Measurements from ENCODE around the gene TBCEL.

TBCEL gene

DNA sequence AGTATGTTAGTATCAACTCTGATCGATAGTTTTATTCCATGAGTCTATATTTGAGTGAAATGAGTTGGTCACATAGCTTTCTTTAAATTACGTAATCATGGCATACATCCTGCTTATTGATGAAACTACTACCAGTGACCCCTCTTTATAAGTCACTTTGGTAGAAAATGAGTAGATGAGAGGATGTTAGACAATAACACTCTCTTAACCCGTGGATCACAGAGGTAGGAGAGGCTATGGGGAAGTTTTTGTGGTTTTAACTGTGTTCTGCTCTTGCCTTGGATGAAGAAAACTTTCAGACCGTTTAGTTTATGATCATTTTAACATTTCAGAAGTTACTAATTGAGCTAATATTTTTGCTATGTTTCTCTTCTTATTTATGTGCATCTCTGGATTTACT, 34.0 kb downstream of the TBCEL start:
- no peak for DNase-seq (ENCODE audit: low read depth, low spot score)
- no peak overlapping the region for H3K27ac ChIP-seq

DNA sequence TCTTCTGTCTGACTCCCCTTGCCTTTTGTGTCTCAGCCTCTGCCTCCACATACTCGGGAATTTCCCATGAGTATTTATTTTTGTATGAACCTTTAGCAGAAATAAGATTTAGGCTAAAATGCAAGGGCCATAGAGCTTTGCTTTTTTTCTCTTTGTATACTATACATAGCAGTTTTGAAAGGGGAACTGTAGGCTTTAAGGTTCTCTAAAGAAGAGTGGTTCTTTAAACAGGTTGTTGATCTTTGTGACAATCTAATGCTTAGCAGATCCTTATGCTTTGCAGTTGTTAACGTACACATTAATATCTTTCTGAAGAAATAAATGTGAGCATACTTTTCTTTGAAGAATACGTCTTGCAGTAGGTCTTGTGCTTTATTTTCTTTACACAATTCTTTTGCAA, 35.0 kb downstream of the TBCEL start:
- no peak for DNase-seq (ENCODE audit: low read depth, low spot score)
- H3K27ac ChIP-seq = no peak overlapping the region

DNA sequence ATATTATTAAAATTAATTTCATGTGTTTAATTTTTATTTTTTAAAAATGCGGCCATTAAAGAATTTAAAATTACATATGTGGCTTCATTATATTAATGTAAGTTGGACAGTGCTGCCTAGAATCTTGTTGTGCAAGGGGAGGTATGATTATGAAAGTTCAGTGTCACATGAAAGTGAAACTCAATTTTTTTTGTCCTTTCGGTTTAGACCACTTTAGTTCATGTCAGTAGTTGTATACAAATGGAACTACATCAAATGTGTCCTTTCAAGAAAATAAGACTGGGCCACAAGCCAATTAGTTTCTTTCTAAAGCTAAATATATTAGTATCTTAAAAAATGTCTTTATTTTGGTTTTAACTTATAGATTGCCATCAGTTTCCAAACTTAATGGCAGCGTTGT, 35.7 kb downstream of the TBCEL start:
- DNase-seq (ENCODE audit: low read depth, low spot score) = no peak
- no peak overlapping the region for H3K27ac ChIP-seq

DNA sequence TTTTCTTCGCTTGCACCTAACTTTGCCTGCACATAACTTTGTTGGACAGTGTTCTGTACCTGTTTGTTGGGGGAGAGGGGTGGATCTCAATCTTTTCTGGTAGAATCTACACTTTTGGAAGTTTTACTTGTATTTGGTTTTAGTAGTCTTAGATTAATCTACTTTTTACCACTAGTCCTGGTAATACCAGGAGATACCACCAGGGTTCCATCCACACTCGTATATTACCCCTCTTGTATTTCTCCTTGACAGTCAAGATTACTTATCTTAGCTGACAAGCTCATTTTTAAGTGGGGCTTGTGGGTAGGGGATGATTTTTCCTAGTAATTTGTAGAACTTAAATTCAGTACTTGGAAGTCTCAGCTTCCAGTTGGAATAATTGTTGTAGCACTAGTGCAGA, 39.8 kb downstream of the TBCEL start:
- H3K27ac ChIP-seq = no peak overlapping the region
- no peak for DNase-seq (ENCODE audit: low read depth, low spot score)

DNA sequence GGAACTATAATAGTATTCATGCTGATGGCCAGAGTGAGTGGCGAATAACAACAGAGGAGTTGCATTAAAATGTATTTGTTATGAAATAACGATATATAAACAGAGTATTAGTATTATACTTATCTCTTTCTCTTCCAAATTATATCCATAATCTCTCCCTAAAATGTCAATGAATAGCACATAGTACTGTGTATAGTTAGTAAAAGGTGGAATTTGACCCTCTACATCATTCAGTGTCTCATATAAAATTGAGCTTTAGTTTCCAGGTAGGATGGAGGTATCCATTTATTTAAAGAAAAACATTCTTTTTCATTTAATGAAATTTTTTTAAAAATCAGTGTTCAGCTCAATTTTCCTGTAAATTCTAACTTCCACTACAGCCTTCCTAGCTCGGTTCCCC, 42.7 kb downstream of the TBCEL start:
- DNase-seq (ENCODE audit: low read depth, low spot score) = no peak
- H3K27ac ChIP-seq = no peak overlapping the region

DNA sequence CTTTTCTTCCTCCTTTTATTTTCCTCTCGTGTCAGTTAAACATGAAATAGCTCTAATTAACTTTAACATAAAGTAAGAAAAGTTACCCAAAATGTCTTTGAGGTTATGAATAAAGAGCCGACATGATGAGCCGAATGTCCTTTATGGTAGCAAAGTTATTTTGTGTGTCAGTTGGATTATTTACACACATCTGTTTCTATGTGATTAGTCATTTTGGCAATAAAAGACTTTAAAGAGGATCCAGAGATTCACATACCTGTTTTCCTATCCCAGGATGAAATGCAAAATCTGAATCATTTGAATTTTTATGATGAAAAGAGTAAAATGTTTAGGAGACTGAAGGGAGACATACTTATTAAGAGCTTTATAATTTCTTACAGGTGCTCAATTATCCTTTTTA, 43.1 kb downstream of the TBCEL start:
- H3K27ac ChIP-seq = no peak overlapping the region
- no peak for DNase-seq (ENCODE audit: low read depth, low spot score)

DNA sequence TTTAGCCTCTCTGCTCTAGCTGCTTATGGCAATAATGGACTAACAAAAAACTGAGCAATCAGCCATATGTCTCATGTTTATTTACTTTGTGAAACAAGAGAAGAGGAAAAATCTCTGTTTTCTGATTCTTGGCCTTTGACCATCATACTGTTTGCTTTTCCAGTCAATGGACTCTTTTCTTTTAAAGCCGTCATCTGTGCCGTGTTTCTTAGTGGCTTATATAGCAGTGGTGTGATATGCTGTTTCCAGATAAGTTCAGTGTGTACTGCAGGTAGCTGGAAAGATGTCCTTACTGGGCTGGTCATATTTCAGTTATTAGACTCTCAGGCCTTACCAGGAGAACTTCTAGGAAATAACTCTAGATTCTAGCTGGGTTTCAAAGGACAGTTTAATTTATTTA, 43.6 kb downstream of the TBCEL start:
- H3K27ac ChIP-seq = no peak overlapping the region
- no peak for DNase-seq (ENCODE audit: low read depth, low spot score)

DNA sequence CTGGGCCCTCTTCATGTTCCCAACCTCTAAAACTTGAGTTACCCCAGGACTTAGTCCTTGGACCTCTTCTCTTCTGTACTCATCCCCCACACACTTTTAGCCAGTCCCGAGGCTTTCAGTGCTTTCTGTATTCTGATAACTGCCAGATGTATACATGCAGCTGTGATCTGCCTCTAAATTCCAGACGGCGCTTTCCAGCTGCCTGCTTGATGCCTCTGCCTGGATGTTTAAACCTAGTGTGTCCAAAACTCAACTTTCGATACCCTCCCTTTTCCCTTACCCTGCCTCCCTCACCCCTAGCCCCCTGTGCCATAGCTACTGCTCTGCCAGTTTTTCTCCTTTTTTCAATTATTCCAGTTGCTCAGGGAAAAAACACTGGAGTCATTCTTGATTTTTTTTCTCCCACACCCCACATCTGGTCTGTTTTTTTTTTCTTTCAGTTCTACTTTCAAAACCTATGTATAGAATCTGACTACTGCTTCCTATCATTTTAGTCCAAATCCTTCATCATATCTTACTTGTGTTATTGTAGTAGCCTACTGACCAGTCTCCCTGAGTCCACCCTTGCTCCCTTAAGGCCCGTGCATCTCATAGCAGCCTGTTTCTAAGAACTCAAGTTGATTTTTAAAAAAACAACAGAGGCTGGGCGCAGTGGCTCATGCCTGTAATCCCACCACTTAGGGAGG, 44.2 kb downstream of the TBCEL start:
- H3K27ac ChIP-seq = no peak overlapping the region

DNA sequence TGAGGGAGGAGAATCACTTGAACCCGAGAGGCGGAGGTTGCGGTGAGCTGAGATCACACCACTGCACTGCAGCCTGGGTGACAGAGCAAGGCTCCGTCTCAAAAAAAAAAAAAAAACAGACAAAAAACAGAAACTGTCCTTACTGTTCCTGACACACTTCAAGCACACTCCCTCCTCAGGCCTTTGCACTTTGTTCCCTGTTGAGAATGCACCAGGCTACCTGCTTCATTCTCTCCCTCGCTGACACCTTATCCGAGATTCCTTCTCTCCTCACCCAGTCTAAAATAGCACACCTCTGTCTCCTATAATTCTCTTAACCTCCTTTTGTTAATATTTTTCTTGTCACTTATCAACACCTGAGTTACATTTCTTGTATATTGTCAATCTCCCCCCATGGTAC, 44.9 kb downstream of the TBCEL start:
- DNase-seq (ENCODE audit: low read depth, low spot score) = no peak

More for the DNA sequence above, 44.2 kb downstream of the TBCEL start:
- DNase-seq (ENCODE audit: low read depth, low spot score) = no peak

DNA sequence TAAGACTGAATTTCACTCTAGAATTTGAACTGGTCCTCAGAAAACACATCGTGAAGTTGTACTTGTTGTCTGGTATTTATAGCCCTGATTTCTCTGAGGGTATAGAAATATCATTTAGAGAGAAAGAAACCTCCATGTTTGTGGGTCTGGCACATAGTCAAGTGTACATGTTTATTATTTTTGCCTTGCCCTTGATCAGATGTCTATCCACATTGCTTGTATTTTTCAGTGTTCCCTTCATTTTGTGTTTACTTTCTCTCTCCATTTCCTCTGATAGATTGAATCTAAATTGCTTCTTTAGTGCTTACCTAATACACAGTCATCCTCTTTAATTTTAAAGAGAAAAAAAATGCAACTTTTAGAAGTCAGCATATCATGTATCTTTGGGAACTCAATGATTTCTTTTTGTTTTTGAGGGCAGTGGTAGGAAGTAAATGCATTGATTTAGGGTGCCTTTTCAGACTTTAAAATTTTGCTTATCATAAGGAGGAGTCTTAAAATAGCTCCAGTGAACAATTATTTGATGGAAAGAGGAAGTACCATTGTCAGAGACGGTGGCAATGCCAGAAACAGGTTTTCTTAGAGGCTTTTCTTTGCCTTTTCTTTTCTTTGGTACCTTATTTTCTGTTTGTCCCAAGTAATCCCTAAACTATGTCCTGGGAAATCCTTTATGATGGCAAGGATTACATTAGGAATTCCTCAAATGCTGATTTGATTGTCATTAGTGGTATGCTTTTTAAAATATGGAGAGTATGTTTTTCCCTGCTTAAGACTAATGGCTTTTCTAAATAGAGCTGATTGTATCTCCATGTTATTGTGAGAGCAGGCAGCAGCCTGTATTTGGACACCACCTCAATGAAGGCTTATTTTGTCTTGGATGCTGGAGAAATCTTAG, 47.3 kb downstream of the TBCEL start:
- no peak overlapping the region for H3K27ac ChIP-seq
- DNase-seq (ENCODE audit: low read depth, low spot score) = no peak

More for the DNA sequence above, 44.9 kb downstream of the TBCEL start:
- no peak overlapping the region for H3K27ac ChIP-seq

DNA sequence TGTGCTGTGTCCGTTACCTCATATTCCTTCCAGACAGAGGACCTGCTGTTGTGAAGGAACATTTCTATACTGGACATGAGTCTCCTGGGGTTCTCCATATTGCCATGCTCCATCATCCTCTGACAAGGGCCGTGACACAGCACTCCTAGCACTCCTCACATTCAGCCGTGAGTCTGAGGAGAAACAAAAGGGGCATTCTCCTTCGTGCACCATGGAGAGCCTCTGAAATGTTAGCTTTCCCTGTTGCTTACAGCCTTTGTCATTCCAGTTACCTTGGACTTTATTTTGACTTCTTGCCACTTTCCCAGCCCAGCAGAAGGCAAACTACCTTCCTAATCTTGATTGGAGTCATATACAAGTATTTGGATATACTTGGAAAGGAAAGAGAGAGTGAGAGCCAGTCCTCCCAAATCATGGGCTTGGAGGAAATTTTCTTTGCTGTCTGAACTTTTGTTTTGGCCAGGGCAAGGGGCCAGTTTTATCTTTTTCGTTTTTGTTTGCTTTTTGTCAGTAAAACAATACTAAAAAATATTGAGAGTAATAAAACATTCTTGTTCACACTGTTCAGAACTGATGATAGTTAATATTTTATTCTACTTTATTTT, 48.0 kb downstream of the TBCEL start:
- H3K27ac ChIP-seq = no peak overlapping the region

DNA sequence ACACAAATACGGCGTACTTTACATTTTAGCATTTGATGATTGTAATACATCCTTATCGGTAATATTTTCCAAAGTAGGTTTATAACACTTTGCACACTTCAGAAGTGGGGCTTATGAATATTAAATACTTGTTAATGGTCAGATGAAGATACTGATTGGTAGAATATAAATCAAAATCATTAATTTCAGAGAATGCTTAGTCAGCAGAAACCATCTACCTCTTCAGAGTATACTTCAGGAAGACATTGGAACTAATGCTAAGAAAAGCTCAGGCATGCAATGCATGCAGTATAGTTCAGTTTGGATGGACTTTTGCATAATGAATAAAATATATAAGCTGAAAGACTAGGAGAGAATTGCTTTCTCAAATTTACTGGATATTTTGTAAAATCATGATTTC, 57.4 kb downstream of the TBCEL start:
- DNase-seq (ENCODE audit: low read depth, low spot score) = no peak

More for the DNA sequence above, 48.0 kb downstream of the TBCEL start:
- no peak for DNase-seq (ENCODE audit: low read depth, low spot score)

DNA sequence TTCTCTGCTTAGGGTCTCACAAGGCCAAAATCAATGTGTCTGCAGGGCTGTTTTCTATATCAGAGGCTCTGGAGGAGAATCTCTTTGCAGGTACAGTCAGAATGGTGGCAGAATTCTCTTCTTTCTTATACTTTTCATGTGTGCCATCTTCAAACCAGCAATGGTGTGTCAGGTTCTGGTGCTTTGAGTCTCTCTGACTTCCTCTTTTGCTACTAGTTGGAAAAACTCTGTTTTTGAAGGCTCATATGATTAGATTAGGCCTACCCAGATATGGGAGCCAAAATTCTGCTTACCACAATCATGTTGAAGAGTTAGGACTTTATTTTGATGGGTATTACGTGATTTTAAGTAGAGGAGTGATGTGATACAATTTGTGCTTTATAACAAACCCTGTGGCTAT, 58.3 kb downstream of the TBCEL start:
- H3K27ac ChIP-seq = no peak overlapping the region
- DNase-seq (ENCODE audit: low read depth, low spot score) = no peak

More for the DNA sequence above, 57.4 kb downstream of the TBCEL start:
- H3K27ac ChIP-seq = no peak overlapping the region

DNA sequence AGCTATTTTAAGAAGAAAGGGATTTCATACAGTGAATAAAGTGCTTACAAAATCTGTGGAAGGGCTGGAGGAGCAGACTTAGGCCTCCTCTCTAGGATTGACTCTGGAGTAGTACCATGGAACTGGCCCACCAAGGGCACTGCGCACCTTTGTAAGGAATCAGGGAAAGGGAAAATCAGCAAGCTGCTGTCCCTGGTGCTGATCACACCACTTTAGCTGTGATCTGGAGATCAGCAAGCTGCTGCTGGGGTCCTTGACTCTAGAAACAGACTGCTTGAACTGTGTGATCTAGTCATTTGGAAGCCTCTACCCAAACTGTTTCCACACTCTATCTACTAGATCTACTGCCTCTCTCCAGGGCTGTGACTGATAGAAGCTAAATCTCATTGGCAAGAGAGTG, 58.8 kb downstream of the TBCEL start:
- no peak for DNase-seq (ENCODE audit: low read depth, low spot score)
- no peak overlapping the region for H3K27ac ChIP-seq

DNA sequence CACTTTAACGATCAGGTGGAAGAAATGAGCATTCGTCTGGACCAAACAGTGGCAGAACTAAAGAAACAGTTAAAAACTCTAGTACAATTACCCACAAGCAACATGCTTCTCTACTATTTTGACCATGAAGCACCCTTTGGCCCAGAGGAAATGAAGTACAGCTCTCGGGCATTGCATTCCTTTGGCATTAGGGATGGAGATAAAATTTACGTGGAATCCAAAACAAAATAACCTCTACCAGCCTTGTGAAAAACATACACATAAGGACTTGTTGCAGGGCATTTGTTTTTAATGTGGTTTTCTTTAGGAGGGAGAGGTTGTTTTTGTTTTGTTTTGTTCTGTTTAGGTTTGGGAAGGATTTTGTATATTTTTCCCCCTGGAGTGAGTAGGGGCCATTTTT, 63.0 kb downstream of the TBCEL start:
- no peak overlapping the region for H3K27ac ChIP-seq
- DNase-seq (ENCODE audit: low read depth, low spot score) = no peak

DNA sequence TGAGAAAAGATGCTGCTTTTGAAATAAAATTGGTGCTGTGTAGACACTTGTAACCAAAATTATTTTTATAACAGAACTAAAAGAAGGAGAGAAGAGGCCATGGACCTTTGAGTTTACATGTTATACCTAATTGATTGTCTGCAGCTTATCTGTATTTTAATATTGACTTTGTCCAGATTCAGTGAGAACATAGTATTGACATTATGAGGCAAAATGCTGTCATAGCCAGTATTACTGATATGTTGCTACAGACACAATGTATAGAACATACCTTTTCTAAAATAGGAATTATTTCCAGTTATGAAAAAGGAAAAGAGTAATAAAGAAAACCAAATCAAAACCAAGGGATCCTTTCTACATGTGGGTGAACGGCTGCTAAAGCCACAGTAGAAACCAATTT, 65.7 kb downstream of the TBCEL start:
- no peak for DNase-seq (ENCODE audit: low read depth, low spot score)

DNA sequence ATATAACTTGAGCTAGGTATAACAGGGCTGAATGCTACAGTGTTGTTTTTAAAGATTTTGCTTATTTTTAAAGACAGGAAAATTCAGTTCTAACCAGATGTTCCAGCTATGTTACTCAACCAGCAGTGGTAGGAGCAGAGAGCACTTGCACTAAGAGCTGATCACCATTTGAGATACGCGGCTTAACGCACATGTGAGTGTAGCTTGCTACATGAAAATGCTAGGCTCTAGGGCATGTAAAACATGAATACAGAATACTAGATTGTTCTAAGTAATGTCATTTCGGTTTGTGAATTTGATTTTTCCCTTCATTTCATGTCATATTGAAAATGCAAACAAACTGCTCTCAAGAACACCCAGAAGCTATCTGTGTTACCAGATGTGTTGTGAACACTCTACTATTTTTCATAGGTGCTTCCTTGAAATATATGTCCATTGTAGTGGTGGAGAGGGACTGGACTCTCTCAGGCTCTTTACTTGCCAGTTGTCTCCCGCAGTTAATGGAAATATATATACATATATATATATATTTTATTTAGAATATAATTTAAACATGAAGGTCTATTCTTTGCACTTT, 66.3 kb downstream of the TBCEL start:
- DNase-seq (ENCODE audit: low read depth, low spot score) = no peak
- no peak overlapping the region for H3K27ac ChIP-seq

More for the DNA sequence above, 65.7 kb downstream of the TBCEL start:
- no peak overlapping the region for H3K27ac ChIP-seq

DNA sequence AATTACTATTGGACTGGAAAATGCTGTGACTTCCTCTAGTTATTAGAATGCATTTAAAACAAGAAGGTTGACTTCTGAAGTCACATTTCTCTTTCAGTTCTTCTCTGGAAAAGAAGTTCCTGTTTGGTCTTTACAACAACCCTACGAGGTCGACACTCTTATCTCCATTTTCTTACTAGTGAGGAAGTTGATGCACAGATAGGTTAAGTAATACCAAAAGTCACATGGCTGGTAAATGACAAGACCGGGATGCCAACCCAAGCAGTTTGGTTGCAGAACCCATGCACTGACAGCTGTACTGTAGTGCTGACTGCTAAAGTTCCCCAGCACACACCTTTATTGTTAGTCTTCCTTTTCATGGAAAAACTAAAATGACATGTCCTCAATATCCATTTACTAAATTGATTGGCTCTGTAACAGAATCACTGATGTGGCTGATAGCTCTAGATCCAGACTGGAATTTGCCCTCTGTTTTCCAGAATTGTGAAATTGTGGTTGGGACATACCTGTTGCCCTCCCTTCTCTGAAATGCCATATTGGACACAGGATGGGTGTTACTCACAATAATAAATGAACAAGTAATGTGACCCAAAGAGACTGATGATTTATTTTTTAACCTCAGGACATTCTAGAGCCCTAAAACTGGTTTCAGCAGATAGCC, 67.7 kb downstream of the TBCEL start:
- no peak overlapping the region for H3K27ac ChIP-seq
- no peak for DNase-seq (ENCODE audit: low read depth, low spot score)

DNA sequence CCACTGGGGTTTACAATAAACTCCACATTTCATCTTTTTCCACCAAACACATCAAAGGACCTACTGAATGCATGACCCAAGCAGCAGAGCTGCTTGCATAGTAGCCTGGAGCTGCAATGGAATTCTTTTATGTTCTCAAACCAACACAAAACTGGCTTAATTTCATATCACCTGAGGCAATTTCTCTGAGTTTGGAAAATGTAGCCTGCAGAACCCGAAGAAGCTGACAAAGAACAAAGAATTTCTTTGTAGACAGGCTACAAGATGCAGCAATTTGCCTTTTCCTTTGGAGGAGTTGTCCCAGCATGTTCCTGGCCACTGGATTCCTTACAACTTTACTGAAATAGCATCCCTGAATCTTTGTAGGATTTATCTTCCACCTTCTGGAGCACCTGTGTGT, 71.7 kb downstream of the TBCEL start:
- no peak overlapping the region for H3K27ac ChIP-seq
- DNase-seq (ENCODE audit: low read depth, low spot score) = no peak

DNA sequence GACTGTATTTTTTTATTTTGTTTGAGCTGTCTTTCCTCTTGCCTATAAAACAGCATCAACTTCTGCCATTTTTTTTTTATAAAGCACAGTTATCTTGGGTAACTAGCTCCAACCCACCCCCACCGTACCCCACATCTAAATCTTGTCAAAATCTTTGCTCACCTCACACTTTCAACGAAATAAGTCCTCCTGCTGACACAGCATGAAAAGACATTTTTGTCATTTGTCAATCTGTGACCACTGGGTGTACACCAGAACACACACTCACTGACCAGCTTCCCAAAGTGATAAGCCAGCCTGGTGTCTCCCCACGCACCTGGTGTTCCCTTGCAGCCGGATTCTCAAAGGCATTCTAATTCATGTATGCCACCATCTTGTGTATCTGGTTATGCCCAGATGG, 75.5 kb downstream of the TBCEL start:
- no peak for DNase-seq (ENCODE audit: low read depth, low spot score)
- H3K27ac ChIP-seq = no peak overlapping the region

All from epithelial cell of prostate (primary cell).